ENCODE data around the gene MYO1E.

Gene MYO1E

DNA sequence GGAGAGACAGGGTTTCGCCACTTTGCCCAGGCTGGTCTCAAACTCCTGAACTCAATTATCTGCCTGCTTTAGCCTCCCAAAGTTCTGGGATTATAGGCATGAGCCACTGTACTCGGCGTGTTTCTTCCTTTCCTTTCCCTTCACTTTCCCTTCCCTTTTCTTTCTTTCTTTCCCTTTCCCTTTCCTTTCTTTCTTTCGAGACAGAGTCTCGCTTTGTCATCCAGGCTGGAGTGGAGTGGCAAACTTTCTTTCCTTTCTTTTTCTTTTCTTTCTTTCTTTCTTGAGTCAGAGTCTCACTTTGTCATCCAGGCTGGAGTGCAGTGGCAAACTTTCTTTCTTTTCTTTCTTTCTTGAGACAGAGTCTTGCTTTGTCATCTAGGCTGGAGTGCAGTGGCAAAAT is 183.4 kb downstream of the MYO1E start:
- DNase-seq (ENCODE audit: low read depth, low spot score): no peak
- H3K4me3 ChIP-seq (ENCODE audit: low read length): no peak overlapping the region

DNA sequence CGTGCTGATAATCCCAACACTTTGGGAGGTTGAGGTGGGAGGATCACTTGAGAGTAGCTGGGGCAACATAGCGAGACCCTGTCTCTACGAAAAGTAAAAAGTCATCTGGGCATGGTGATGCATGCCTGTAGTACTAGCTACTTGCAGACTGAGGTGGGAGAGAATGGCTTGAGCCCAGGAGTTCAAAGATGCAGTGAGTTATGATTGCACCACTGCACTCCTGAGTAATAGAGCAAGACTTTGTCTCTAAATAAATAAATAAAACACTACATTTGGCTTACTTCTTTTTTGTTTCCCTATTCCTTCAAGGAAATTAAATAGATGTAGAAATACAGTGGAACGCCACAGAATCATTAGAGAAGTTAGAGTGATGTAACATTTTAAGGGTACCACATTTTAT is 186.2 kb downstream of the MYO1E start:
- no peak for DNase-seq (ENCODE audit: low read depth, low spot score)

DNA sequence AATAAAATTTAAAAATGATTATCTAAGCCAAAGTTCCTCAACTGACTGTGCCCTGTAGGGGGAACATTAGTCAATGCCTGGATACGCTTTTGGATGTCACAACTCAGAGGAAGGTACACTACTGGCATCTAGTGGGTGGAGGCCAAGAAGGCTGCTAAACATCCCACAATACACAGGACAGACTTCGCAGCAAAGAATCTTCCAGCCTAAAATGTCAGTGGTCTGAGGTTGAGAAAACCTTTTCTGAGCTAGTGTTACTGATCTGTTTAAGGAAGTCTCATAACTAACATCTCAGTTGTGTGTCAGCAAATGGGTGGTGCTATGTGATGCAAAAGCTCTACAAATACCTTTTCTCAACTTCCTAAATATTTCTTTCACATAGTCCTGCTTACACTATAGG is 186.9 kb downstream of the MYO1E start:
- DNase-seq (ENCODE audit: low read depth, low spot score): peak; percentile 18
- no peak overlapping the region for H3K4me3 ChIP-seq (ENCODE audit: low read length)

More for the DNA sequence above, 186.2 kb downstream of the MYO1E start:
- H3K4me3 ChIP-seq (ENCODE audit: low read length): no peak overlapping the region

DNA sequence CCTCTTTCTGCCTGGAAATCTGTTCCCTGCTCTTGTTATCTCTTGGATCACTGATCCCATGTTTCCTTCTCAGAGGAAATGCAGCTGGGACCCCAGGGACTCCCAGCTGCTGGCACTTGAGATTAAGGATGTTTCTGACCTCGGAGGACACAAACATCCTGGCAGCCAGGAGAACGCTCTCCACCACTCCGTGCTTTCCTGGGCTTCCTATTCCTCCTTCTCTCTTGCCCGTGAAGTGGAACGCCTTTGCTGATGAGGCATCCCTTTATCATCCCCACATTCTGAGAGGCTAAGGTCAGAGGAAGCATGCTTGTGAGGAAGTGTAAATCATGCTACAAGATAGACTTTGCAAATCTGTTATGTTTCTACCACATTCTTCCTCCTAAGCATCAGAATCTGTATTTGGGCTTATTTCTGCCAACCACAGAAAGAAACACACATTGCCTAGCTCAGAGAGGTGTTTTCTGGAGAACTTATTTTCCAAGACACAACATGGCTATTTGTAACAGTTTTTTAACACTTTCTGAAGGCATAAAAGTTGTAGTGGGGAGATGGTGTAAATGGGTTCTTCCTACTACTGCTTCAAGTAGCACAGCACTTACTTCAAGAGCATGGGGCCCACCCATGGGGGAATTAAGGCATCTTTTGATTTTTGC is 191.6 kb downstream of the MYO1E start:
- no peak overlapping the region for H3K4me3 ChIP-seq (ENCODE audit: low read length)
- no peak for DNase-seq (ENCODE audit: low read depth, low spot score)

DNA sequence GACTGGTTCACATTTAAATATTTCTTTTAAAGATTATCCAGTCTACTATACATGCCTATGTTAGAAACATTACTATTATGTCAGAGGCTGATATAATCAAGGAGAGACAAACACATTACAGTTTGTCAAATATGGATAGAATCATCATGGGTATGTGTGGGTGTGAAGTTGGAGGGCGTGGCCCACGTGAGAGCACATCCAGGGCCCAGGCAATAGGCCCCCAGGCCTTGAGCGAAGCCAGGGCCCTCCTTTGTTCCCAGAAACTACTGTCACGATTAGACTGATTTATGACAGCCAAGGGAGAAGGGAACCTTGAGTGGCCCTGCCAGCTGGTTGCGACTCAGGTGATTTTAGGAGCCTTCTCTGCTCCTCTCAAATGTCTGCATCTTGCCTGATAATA is 193.0 kb downstream of the MYO1E start:
- no peak for DNase-seq (ENCODE audit: low read depth, low spot score)

DNA sequence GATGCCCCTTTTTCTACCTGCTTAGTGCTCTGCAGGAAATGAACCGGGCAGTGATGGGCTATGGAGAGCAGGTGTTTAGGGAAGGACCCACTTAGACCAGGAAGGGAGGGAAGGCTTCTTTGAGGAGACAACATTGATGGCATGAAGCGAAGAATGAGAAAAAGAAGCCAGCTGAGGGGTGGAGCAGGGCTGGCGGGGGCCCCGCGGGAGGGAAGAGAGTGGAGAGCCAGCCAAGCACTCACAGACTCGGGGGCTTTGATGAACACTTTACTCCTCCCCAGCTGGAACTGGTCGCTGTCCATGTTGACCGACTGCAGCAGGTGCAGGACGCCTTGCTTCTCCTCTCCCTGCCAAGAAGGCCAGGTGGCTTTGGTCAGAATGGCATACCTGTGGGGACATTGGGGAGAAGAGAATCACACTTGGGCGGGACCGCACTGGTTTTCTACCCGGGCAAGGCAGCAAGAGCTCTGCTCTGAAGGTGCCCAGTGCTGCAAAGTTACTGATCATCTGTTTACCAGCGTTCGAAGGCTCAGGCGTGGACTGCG is 194.4 kb downstream of the MYO1E start:
- H3K4me3 ChIP-seq (ENCODE audit: low read length): no peak overlapping the region
- no peak for DNase-seq (ENCODE audit: low read depth, low spot score)

More for the DNA sequence above, 193.0 kb downstream of the MYO1E start:
- no peak overlapping the region for H3K4me3 ChIP-seq (ENCODE audit: low read length)

DNA sequence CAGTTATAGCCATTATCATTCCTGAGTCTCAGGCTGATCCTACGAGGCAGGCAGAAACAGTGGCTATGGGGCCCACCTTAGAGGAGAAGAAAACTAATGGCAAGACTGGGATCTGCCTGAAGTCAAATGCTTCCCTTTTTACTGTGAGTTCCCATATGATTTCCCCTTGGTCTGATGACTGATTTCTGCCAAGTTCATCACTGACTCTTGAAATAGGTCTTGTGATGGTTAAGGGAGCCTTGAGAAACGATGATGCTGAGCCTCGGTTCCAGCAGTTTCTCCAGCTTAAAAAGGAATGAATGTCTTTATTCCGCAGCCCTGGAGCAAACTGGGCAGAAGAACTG is 195.4 kb downstream of the MYO1E start:
- DNase-seq (ENCODE audit: low read depth, low spot score): no peak
- no peak overlapping the region for H3K4me3 ChIP-seq (ENCODE audit: low read length)

DNA sequence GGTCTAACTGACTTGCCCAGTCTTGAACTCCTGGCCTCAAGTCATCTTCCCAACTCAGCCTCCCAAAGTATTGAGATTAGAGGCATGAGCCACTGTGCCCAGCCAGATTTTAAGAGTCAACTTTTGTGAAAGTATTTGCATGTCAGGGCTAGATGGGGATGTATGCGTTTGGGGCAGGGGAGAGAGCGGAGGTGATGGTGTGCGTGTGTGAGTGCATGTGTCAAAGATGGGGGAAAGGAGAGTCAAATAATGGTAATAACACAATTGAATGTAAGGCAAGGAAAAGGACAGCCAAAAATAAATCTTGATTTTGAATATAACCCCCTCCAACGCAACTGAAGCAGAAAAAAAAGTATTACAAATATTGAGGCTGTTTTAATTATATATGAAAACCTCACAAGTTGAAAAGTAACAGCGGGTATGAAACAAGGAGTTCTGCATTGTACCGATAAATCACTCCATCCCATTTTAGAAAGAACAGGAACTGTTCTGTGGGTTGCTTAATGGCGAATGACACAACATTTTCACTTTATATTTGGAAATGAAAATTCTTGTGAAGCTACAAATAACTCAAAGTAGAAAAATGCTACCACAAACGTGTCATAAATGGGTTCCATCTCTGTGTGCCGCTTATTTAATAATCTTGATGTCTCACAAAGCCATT is 195.9 kb downstream of the MYO1E start:
- H3K4me3 ChIP-seq (ENCODE audit: low read length): no peak overlapping the region
- no peak for DNase-seq (ENCODE audit: low read depth, low spot score)

DNA sequence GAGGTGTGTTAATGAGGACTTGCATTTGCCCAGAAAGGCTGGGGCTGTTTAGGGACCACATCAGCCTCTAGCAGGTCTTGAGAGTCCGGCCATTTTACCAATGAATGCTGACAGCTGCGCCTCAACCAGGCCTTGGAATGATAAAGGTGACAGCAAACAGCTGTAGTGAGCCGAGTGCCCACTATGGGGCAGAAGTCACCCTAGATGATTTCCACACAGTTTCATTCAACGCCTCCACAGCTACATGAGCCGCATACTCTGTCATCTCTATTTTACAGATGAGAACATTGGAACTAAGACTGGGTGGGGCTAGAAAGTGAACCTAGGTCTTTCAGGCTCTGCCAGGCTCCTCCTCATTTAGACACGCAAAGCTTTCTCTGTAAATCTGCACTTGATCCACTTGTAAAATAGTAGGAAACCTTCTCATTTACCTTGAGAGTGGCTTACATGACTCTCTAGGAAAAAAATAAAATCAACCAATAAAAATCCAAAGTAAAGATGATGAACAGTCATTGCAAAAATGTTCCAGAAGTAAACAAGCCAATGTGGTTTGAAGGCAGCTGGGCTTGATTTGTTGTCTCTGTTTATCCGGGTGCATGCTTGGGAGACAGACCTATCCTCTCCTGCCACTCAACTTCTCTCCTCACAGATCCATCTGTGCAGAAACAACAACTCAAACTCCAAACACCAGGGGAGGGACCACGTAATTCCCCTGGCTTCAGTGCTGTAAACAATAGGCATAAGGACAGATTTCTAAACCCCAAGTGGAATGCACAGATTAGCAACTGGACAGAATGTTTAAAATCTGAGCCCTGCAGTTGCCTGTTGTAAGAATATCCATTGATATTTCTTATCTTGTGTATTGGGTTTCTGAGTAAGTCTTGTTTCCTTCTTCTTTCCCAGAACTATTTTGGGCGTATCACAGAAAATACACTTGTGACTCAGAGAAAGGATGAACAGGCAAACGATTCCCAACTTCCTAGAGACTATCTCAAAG is 197.5 kb downstream of the MYO1E start:
- DNase-seq (ENCODE audit: low read depth, low spot score): peak; percentile 38
- no peak overlapping the region for H3K4me3 ChIP-seq (ENCODE audit: low read length)

DNA sequence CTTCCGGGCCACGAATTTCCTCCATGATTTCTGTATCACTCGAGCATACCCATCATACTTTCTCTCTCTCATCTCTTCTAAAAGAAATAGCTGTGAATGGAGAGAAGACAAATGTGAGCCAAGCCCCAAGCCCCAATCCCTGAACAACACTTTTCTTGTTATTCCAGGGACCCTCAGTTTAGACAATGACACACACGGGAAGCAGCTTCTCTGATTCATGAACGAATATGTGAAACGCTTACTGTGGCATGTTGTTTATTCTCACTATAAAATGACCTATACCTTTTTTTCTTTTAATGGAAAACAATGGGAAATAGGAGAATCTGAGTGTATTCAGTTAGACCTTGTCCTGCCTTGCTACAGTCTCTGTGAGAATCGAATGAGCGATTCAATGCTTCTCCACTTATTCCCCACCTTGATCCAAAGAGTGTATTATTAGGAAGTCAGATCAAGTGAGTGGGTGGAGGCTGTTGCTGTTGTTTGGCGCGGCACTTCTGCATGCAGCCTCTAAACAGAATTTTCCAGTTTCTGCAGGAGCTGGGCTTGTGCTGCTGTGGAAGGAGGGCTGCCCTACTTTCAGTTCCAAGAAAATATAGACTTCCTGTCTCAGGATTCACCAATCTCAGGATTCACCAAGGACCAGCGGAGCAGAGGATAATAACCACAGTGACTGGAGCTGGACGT is 198.4 kb downstream of the MYO1E start:
- H3K4me3 ChIP-seq (ENCODE audit: low read length): no peak overlapping the region
- DNase-seq (ENCODE audit: low read depth, low spot score): no peak

DNA sequence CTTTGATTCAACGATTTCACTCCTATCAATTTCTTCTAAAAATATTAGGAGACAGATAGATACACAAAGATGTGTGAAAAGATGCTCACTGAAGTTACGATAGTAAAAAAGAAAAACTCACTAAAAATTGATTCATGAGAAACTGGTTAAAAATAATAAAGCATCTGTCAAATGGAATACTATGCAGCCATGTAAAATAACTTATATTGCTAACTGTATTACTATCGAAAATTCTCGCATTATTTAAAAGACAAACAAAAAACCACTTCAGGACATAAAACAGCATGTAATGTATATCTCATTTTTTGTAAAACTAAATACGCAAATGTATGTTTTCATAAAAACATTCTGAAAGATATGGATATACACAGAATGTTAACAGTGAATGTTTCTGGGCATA is 199.5 kb downstream of the MYO1E start:
- no peak for DNase-seq (ENCODE audit: low read depth, low spot score)
- no peak overlapping the region for H3K4me3 ChIP-seq (ENCODE audit: low read length)

DNA sequence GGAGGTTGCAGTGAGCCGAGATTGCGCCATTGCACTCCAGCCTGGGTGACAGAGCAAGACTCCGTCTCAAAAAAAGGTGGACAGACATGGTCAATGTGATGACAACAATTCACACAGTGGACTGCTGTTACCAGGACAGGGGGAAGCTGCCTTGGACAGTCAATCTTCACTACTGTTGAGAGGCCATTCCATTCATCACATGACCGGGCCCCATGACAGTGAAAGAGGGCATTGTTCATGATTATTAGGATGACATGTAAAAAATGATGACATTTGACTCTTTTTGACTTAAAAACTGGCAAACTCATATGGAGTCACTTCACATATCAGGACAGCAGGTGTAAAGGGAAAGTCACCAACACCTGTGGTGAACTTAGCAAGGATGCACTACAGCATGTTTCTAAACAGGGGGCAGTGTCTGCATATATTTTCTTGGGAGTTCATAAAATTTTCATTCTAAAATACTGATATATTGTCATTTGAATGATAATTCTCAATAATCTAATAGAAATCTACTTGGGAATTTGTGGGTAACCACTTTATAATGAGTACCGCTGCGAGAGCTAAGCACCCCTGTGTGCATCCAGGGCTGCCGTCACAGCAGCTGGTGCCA is 200.3 kb downstream of the MYO1E start:
- no peak overlapping the region for H3K4me3 ChIP-seq (ENCODE audit: low read length)
- DNase-seq (ENCODE audit: low read depth, low spot score): no peak

DNA sequence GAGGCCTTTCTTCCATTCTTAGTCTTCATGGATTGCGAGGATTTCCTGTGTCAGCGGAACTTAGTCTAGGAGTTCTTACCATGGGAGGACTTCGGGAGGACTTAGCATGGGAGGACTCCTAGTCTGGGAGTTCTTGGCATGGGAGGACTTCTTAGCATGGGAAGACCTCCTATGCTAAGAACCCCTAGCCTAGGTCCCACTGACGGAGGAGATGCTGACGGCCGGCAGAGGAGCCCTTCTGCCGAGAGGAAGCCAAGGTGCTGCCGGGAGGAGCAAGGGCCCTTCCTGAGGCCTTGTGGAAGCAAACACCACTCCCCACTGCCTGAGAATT is 201.6 kb downstream of the MYO1E start:
- no peak overlapping the region for H3K4me3 ChIP-seq (ENCODE audit: low read length)
- DNase-seq (ENCODE audit: low read depth, low spot score): no peak

DNA sequence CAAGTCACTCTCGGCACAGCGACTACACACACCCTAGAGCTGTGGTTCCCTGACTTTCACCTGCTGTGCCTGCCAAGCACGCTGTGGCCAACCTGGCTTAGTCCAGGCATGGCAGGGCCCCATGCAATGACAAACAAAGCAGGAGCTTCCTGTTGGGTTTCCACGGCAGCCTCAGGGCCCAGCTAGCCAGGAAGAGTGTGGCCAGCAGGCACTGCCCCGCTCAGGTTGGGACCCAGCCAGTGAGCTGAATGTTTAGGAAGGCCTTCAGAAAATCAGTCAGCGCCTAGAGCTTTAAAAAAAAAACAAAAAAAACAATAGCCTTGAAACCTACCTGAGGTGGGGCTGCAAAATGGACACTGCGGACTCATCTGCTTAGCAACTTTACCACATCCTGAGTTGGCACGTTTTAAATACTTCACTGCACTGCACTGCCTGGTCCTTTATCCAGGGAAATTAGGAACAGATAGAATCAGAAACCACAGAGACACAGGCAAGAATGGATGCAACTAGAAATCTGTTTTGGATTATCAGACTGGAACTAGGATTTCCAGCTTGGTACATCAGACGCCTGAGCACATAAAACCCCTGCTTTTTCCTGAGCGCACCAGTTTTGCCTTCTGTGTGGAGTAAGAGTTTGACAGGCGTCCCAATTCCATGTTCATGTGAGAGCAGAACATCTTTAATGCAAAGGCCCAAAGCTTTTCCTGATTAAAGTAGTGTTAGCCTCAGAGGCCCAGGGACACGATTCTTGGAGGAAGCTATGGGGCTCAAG is 202.2 kb downstream of the MYO1E start:
- no peak for DNase-seq (ENCODE audit: low read depth, low spot score)

DNA sequence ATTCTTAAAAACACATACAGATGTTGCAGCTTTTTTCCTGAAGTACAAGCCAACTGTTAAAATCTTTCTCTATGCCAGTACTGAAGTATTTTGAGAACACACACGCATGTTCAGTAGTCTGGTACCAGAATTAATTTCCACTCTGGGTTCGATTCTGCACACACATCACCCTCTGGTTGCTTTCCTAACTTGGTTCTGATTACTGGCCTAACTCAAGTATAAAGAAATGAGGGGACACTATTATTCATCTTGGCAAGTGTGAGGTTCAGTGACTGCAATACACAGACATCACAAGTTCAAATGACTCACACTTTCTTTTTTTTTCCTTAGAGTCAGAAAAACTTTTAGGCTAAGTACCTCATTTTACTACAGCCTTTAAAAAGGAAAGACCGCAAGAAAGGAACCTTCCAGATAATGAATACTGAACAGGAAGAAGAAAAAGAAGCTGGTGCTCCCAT is 203.4 kb downstream of the MYO1E start:
- no peak for DNase-seq (ENCODE audit: low read depth, low spot score)
- H3K4me3 ChIP-seq (ENCODE audit: low read length): no peak overlapping the region

More for the DNA sequence above, 202.2 kb downstream of the MYO1E start:
- no peak overlapping the region for H3K4me3 ChIP-seq (ENCODE audit: low read length)

DNA sequence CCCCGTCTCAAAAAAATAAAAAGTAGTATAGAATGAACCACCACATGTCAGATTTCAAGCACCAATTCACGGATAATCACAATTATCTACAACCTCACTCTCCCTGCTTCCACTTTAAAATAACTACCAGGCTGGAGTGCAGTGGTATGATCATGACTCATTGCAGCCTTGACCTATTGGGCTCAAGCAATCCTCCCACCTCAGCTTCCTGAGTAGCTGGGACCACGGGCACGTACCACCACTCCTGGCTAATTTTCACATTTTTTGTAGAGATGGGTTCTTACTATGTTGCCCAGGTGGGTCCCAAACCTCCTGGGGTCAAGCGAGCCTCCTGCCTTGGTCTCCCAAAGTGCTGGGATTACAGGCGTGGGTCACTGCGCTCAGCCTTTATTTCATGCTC is 204.1 kb downstream of the MYO1E start:
- DNase-seq (ENCODE audit: low read depth, low spot score): no peak

DNA sequence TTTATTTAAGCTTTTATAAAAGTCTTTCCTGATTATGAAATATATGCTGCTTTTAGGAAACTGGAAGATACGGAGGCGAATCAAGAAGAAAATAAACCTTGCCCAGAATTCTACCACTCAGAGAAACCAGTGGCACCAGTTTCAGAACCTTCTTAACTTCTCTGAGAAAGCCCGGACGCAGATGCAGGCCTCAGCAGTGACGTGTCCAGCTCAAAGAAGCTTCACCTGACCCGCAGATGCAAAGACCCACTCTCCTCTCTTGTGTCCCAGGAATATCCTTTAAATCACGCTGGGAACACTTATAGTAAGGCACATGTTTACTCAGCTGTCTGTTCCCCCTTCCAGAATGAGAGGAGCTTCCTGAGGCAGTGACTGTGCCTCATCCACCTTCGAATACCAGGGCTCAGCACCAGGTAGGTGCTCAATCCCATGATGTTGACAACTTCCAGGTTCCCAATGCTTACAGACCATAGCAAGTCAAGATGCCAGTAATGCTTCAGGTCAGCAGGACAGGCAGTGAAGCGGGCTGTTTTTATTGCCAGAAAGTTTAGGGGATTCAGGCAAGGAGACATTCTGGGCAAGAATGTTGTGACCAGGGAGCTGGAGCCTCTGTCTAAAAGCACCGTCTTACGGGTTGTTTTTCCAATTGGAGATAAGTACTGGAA is 205.9 kb downstream of the MYO1E start:
- DNase-seq (ENCODE audit: low read depth, low spot score): no peak
- no peak overlapping the region for H3K4me3 ChIP-seq (ENCODE audit: low read length)

More for the DNA sequence above, 204.1 kb downstream of the MYO1E start:
- H3K4me3 ChIP-seq (ENCODE audit: low read length): no peak overlapping the region

DNA sequence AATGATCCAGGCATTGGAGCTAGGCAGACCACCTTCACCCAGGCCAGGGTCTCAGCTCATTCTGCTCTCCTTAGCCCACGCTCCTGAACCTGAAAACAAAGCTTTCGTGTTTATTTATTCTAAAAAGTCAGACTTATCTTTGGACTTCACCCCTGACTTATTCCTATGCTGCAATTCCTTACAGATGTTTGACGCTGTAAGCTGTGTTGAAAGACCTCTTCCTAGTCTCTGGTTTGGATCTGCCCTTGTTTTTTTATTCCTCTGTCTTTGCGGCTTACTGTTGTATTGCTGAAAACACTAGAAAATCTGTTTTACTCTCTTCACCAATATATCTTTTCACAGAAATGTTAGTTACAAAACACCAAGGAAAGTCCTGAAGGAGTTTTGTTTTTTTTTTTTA is 206.5 kb downstream of the MYO1E start:
- no peak overlapping the region for H3K4me3 ChIP-seq (ENCODE audit: low read length)
- DNase-seq (ENCODE audit: low read depth, low spot score): no peak
